Testis (tissue), 3 donors: ENCODE results near the gene CDCP1. TPM values are rescaled to one million over a fixed set of nuclear protein-coding genes. Genes with fewer than 3 reads are reported as not detected.
A peak's percentile ranks its signal among the peaks of the same experiment; 100 is the strongest.

ENCODE experiments used
- DNase-seq: peaks from one replicate; pipeline ENCODE4 v3.0.0-alpha.2; 2019
- H3K27ac ChIP-seq, 2 donors: fragments of 200-600 bp; sonication (generic); one replicate each; pipeline ENCODE4 v1.5.1; 2019
- H3K27me3 ChIP-seq: fragments of 200-600 bp; sonication (generic); one replicate; pipeline ENCODE4 v1.5.1; 2019
- H3K36me3 ChIP-seq: fragments of 200-600 bp; sonication (generic); one replicate; pipeline ENCODE4 v1.5.1; 2017; ENCODE audit warnings: low read depth; ENCODE audit errors: missing control alignments
- H3K4me1 ChIP-seq: fragments of 200-600 bp; sonication (generic); one replicate; pipeline ENCODE4 v1.5.1; 2019
- H3K4me3 ChIP-seq, 2 donors: fragments of 200-600 bp; sonication (generic); one replicate each; pipeline ENCODE4 v1.5.1; 2017 to 2019
- H3K9me3 ChIP-seq: fragments of 200-600 bp; sonication (generic); one replicate; pipeline ENCODE4 v1.5.1; 2017
- POLR2A ChIP-seq: fragments of 450-650 bp; IDR thresholded peaks from one replicate; pipeline ENCODE4 v1.6.1; 2017; ENCODE audit warnings: antibody characterized with exemption, mild to moderate bottlenecking, moderate library complexity
- WGBS, 2 donors: methylation state at CpG; one replicate each; pipeline ENCODE4 v1.1.5; 2018; 5-methylcytosine and 5-hydroxymethylcytosine counted together
- intact Hi-C: fragments of 100-400 bp; cut with DNase I; formaldehyde crosslinking; loops from one replicate; pipeline ENCODE4 v1.15.1; 2023; ENCODE audit warnings: low total_unique reads
- polyA plus RNA-seq: library from polyadenylated mRNA; stranded (reverse); fragments of 350-450 nt; fragmentation: Illumina TruSeq; extraction: RNeasy Lipid Tissue Mini Kit (QIAGEN cat#74804); gene quantifications from one replicate; pipeline ENCODE4 v1.2.3, GENCODE V29; 2014; ENCODE audit warnings: low read depth, low replicate concordance; ENCODE audit not compliant: insufficient read depth
- total RNA-seq, 2 donors: library from RNA; depleted of rRNA; stranded (reverse); fragments of >200 nt; gene quantifications; one replicate each; pipeline ENCODE4 v1.2.3, GENCODE V29; 2016
- TF ChIP-seq, protein P1 (sequence below), 3 experiments: fragments of 450-650 bp in 2 of 3; fragments of 200-600 bp in 1 of 3; sonication (generic) in 1 of 3; IDR thresholded peaks; one replicate each; pipeline ENCODE4 v1.5.1; 2016 to 2019; ENCODE audit warnings: antibody characterized with exemption in 3 of 3, mild to moderate bottlenecking in 2 of 3, moderate library complexity in 1 of 3

The CDCP1 gene
- total and polyA plus RNA-seq, 3 donors from 2014 or later: 1.1 to 2.7 (median 2.5) TPM

GRCh38 chr3:45185052-45185451 lies 38.9 kb upstream of the CDCP1 start:
- no peak for DNase-seq
- Histone ChIP-seq H3K9me3 (no peaks in the 10 kb centered on the region), H3K27ac (peak overlapping the region; percentile 74 to 76), H3K4me3 (no peak overlapping the region), H3K4me1 (peaks cover 29% of the 10 kb centered on the region), H3K36me3 (no peaks in the 10 kb centered on the region), H3K27me3 (no peaks in the 10 kb centered on the region)
- TF ChIP-seq POLR2A: no peak
- TF ChIP-seq, protein P1, sequence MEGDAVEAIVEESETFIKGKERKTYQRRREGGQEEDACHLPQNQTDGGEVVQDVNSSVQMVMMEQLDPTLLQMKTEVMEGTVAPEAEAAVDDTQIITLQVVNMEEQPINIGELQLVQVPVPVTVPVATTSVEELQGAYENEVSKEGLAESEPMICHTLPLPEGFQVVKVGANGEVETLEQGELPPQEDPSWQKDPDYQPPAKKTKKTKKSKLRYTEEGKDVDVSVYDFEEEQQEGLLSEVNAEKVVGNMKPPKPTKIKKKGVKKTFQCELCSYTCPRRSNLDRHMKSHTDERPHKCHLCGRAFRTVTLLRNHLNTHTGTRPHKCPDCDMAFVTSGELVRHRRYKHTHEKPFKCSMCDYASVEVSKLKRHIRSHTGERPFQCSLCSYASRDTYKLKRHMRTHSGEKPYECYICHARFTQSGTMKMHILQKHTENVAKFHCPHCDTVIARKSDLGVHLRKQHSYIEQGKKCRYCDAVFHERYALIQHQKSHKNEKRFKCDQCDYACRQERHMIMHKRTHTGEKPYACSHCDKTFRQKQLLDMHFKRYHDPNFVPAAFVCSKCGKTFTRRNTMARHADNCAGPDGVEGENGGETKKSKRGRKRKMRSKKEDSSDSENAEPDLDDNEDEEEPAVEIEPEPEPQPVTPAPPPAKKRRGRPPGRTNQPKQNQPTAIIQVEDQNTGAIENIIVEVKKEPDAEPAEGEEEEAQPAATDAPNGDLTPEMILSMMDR (IDR thresholded peaks at IDR 0.05): no peak
- WGBS, 2 donors: 63 to 92% methylated on average over 2 of the region's 2 CpGs
- intact Hi-C loops: no loop called here

GRCh38 chr3:45183872-45184262 lies 37.7 kb upstream of the CDCP1 start:
- no peaks in the 10 kb centered on the region for H3K36me3 ChIP-seq
- no peak for DNase-seq
- H3K4me3 ChIP-seq: no peak overlapping the region
- peak overlapping the region; percentile 74 to 76 for H3K27ac ChIP-seq
- no peaks in the 10 kb centered on the region for H3K27me3 ChIP-seq
- TF ChIP-seq, protein P1 (IDR thresholded peaks at IDR 0.05): no peak
- TF ChIP-seq POLR2A: no peak
- intact Hi-C loops: no loop called here
- peaks cover 29% of the 10 kb centered on the region for H3K4me1 ChIP-seq
- no peaks in the 10 kb centered on the region for H3K9me3 ChIP-seq
- 70 to 80% methylated on average over 2 to 7 of the region's 7 CpGs for WGBS, 2 donors

DNA sequence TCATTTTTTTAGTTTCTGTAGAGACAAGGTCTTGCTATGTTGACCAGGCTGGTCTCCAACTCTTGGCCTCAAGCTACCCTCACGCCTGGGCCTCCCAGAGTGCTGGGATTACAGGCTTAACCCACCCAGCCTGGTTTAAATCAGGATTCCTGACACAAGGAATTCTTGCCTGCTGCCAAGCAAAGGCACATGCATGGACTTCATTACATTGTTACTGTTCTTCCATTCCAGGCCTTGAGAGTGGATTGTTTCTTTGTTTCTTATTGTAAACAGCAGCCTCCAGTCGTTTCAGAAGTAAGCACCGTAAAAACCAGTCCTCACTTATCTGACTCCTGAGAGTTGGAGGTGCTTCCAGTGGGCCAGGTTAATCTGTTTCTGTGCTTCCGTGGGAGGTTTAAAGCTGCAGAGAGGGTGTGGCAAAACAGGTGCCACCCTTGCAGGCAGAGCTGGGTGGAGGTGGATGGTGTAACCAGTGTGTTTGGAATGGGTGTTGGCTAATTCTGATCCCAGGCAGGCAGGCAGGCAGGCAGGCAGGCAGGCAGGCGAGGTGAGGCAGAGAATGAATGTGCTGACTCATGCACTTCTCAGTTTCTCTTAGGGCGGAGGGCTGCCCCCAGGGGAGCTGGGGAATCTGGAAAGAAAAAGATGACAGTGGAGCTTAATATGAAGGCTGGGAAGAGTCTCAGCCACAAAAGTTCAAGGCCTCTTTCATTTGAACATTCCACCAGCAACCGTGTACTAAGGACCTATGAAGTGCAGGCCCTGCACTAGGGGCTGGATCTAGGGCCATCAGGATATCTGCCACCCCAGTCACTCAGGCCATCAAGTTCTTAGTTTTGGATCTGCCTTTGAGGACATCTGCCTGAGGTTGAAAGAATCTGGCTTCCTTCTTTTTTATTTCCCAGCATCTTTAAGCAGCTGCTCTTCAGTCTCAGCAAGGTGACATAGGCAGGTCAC lies 37.0 kb upstream of the CDCP1 start:
- peak; percentile 72 for DNase-seq
- Histone ChIP-seq H3K27me3 (no peaks in the 10 kb centered on the region), H3K36me3 (no peaks in the 10 kb centered on the region), H3K27ac (peak overlapping the region; percentile 74 to 76), H3K4me1 (peaks cover 29% of the 10 kb centered on the region), H3K9me3 (no peaks in the 10 kb centered on the region), H3K4me3 (no peak overlapping the region)
- TF ChIP-seq POLR2A: no peak
- TF ChIP-seq, protein P1 (IDR thresholded peaks at IDR 0.05): no peak
- 23 to 24% methylated on average over 7 of the region's 7 CpGs for WGBS, 2 donors
- intact Hi-C loops: no loop called here

- TF ChIP-seq, protein P1 (IDR thresholded peaks at IDR 0.05): no peak
- no peak for TF ChIP-seq POLR2A
- Histone ChIP-seq H3K9me3 (no peaks in the 10 kb centered on the region), H3K4me1 (peaks cover 29% of the 10 kb centered on the region), H3K27ac (peak overlapping the region in 1 of 2 donors; percentile 74), H3K27me3 (no peaks in the 10 kb centered on the region), H3K4me3 (no peak overlapping the region), H3K36me3 (no peaks in the 10 kb centered on the region)
- intact Hi-C loops: no loop called here
- no peak for DNase-seq
- 75 to 87% methylated on average over 5 of the region's 5 CpGs for WGBS, 2 donors
These were observed 35.3 kb upstream of the CDCP1 start for GRCh38 chr3:45181496-45181895.
